ENCODE data around the gene BTG4. TPM values are rescaled to one million over a fixed set of nuclear protein-coding genes. Genes with fewer than 3 reads are reported as not detected.
A peak's percentile ranks its signal among the peaks of the same experiment; 100 is the strongest.

Gene BTG4
- not detected for total RNA-seq

DNA sequence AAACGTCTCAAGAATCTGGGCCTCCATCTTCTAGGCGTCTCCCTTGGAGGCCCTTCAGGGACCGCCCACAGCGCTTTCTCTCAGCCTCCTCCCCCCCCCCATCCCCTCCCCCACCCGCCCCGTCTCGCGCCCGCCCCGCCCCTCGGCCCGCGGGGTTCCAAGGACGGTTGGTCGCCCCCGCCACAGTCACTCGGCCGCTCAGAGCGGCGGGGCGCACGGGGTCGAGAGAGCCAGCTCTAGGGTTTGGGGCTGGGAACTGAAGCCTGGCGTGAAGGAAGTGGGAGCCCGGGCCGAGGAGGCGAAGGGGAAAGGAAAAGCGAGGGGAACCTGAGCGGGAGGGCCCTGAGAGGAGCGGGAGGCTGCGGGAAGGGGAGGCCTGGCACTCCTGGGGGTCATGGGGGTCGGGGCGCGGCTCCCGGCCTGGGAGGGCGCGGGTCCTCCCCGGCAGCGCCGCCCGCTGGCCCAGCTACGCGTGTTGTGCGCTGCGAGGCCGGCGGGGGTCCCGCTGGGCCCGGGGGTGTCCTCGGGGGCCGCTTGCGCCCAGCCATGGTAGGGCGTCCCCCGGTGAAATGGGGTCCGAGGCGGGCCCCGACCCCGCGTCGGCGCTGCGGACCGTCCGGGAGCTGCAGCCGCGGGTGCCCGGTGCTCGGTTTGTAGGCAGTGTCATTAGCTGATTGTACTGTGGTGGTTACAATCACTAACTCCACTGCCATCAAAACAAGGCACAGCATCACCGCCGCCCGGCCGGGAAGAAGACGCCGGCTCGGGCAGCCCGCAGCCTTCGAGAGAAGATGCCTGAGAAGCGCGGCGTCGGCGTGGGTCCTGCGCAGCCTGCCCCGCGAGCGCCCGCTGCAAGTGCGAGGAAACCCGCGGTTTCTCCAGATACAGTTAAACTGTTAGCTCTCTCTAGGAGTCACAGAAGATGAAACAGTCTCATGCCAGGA lies at the start of gene BTG4:
TSS of gene BTG4 (minus strand) at position 91 of the 944 bp plus-strand sequence. CDS start 13,610 bp downstream, outside the sequence.
- no peak for DNase-seq (ENCODE audit: low spot score)

- no peak for DNase-seq (ENCODE audit: low spot score)
These were observed 49.7 kb upstream of the BTG4 start for GRCh38 chr11:111561791-111562325.

- DNase-seq (ENCODE audit: low spot score) = no peak
These were observed 49.1 kb upstream of the BTG4 start for GRCh38 chr11:111561306-111561705.

DNA sequence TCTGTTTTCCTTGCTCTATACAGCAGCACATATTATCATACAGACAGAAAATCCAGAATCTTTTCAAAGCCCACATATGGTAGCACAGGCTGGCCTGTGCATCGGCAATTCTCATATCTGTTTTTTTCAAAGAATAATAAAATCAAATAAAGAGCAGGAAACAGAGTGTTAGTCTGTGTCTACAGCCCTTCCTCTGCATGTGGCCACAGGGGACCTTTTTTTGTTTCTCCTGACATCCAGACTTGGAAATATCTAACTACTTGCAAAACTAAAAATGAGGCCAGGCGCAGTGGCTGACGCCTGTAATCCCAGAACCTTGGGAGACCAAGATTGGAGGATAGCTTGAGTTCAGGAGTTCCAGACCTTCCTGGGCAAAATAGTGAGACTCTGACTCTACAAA lies 48.6 kb upstream of the BTG4 start:
- DNase-seq (ENCODE audit: low spot score) = no peak

GRCh38 chr11:111559800-111560464 lies 47.7 kb upstream of the BTG4 start:
- DNase-seq (ENCODE audit: low spot score) = no peak

GRCh38 chr11:111557425-111558111 lies 45.4 kb upstream of the BTG4 start:
- DNase-seq (ENCODE audit: low spot score) = no peak

- DNase-seq (ENCODE audit: low spot score) = no peak
These were observed 43.1 kb upstream of the BTG4 start for GRCh38 chr11:111555255-111555654.

GRCh38 chr11:111554532-111554931 lies 42.3 kb upstream of the BTG4 start:
- DNase-seq (ENCODE audit: low spot score) = no peak

DNA sequence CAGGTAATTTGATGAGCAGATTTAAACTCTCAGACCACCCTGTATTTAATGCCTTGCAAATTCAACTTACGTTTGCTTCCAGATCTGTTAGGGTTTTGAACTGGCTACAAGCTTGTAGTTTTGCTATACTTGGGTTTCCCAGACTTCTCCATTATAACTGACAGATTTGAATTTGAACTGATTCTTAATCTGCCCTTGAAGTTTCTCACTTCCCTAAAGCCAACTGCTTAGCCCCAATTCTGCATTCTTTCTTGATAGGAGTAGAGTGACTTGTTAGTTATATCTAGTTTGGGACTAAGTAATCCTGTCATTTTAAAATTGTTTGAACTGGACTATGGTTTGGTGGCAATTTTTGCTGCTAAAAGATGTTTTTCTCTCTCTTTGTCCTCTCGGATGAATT lies 38.1 kb upstream of the BTG4 start:
- no peak for DNase-seq (ENCODE audit: low spot score)

GRCh38 chr11:111549869-111550203 lies 37.6 kb upstream of the BTG4 start:
- no peak for DNase-seq (ENCODE audit: low spot score)

DNA sequence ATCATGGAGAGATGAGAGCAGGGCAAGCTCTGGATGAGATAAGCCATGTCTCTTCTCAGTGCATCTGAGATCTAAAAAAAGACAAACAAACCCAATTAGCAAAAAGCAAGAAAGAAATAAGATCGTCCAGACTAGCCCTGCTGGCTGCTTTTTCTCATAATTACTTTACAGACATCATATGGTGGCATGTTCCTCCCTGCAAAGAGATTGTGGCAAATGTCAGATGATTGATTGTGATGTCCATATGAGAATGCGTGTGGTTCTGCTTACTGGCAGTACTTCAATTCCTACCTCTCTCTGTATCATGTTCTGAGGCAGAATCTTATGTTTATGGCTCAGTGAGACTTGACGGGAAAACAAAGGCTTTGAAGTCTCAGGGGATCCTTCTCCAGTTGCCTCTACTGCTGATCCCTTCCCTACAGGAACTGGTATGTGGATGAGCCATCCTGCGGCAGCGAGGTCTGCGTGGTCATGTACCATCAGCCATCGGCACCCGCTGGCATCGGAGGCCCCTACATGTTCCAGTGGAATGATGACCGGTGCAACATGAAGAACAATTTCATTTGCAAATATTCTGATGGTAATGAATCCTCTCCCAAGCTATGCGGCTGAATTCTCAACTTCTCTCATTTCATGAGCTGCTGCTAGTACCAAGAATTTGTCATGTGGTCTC lies 37.1 kb upstream of the BTG4 start:
- DNase-seq (ENCODE audit: low spot score) = no peak

- no peak for DNase-seq (ENCODE audit: low spot score)
These were observed 36.3 kb upstream of the BTG4 start for GRCh38 chr11:111548525-111548924.

DNA sequence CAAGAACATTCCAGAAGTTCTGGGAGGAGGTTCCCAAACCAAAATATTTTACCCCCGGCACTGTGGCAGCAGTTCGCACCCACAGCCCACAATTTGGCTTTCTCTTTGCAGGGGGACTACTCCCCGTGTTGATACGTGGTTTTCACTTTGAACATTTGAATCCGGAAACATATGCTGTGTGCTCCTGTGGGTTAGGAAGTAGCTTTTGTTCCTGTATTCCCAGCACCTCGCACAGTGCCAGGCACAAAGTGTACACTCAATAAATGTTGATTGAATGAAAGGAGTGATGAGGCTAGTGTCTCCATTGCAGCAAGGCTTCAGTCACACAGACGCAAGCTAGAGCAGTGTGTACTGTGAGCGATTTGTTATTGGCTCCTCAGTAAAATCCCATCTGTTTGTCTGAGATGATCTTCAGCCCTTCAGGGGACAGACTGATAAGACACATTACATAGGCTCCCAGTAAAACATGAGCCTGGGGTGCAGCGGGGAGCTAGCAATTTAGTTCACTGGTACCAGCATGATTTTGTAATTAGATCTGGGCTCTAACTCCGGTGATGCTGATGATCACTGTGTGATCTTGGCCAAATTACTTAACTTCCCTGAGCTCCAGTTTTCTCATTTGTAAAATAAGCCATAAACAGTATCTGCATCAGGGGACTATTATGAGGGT lies 30.6 kb upstream of the BTG4 start:
- no peak for DNase-seq (ENCODE audit: low spot score)

DNA sequence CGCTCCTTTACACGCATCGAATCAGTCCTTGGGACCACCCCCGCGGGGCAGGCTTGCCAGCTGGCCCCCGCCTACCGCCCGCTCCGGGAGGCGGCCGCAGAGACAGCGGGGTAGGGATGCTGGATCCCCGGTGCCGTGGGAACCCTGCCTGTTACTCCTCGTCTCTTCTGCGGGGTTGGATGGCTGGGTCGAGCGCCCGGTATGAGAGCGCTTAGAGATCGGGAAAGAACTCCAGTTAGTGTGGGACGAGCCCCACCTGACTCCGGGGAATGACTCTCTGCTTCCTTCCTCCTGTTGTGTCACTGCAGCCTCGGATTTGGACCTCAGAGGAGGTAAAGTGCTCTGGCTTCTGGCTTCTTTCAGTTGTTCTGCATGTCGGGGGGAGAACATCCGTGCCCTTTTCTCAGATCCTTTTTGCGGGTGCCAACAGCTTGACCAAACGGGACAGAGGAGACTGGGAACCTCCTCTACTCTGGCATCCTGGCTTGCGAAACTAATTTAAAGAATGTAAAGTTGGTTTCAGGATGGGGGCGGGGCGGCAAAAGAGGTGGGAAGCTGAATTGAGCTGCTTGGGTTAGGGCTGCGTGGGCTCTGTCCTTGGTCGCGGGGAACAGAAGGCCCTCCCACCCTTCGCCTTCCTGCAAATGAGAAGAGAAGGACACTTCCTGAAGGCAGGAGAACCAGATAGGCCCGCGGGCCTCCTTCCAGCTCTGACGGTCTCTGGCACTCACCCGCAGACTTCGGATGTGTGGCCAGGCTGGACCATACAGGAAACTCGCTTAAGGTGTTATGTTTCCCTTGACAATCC lies 29.3 kb upstream of the BTG4 start:
- peak; percentile 51 for DNase-seq (ENCODE audit: low spot score)

DNA sequence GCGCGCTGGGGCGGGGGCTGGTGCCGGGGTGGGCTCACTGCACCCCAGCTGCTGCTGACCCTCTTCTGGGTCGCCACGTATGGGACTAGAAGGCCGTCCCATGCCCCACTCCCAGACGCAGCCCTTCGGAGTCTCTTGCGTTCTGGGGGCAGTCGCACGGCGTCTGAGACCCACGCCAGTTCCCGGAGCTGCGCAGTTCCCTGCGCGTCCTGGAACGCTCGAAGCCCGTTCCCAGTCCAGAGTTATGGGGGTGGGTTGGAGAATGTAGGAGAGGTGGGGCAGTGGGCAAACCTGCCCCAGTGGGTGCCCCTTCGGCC lies 28.7 kb upstream of the BTG4 start:
- DNase-seq (ENCODE audit: low spot score) = no peak

- DNase-seq (ENCODE audit: low spot score) = peak; percentile 49
These were observed 28.1 kb upstream of the BTG4 start, which contains the start of gene LAYN for GRCh38 chr11:111540114-111540936. TSS of gene LAYN (plus strand) at chr11:111540720. CDS start at chr11:111540844, 124 bp downstream.

GRCh38 chr11:111539426-111540113 lies 27.4 kb upstream of the BTG4 start:
- DNase-seq (ENCODE audit: low spot score) = peak; percentile 31

GRCh38 chr11:111538407-111539114 lies 26.4 kb upstream of the BTG4 start:
- no peak for DNase-seq (ENCODE audit: low spot score)
